ENCODE results near the gene C10orf71. TPM values are rescaled to one million over a fixed set of nuclear protein-coding genes. Genes with fewer than 3 reads are reported as not detected.

Gene C10orf71
- total and polyA plus RNA-seq, 2 of the 8 experiments (the other 6 are each of a cell fraction or from before 2014, with no cell fraction given): not detected

DNA sequence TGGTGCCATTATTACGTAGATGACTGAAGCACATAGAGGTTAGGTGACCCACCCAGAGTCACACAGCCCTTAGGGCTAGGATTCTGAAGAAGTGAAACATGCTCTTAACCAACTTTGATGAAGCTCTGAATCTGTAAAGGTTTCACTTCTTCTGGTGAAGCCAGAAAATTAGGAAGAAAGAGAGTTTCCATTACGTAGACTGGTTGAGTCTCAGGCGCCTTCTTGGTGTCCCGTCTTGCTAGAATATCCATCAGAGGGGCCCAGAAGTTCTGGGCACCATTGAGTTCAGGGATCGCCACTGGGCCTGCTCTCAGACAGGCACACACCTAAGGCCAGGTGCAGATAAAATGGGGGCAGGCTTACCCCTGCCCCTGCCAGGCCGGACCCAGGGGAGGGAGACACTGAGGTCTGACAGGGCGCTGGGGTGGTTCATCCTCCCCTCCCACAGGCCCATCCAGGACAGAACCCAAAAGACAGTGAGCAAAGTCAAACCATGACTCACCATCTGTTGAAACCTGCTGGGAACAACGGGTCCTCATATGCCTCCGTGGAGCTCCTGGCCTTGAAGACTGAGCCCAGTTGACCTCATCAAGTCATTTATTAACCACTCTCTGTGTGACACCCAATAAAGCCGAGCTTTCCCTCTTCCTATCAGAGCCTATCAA lies 63.8 kb downstream of the C10orf71 start (continued):
- TF ChIP-seq, protein P1, sequence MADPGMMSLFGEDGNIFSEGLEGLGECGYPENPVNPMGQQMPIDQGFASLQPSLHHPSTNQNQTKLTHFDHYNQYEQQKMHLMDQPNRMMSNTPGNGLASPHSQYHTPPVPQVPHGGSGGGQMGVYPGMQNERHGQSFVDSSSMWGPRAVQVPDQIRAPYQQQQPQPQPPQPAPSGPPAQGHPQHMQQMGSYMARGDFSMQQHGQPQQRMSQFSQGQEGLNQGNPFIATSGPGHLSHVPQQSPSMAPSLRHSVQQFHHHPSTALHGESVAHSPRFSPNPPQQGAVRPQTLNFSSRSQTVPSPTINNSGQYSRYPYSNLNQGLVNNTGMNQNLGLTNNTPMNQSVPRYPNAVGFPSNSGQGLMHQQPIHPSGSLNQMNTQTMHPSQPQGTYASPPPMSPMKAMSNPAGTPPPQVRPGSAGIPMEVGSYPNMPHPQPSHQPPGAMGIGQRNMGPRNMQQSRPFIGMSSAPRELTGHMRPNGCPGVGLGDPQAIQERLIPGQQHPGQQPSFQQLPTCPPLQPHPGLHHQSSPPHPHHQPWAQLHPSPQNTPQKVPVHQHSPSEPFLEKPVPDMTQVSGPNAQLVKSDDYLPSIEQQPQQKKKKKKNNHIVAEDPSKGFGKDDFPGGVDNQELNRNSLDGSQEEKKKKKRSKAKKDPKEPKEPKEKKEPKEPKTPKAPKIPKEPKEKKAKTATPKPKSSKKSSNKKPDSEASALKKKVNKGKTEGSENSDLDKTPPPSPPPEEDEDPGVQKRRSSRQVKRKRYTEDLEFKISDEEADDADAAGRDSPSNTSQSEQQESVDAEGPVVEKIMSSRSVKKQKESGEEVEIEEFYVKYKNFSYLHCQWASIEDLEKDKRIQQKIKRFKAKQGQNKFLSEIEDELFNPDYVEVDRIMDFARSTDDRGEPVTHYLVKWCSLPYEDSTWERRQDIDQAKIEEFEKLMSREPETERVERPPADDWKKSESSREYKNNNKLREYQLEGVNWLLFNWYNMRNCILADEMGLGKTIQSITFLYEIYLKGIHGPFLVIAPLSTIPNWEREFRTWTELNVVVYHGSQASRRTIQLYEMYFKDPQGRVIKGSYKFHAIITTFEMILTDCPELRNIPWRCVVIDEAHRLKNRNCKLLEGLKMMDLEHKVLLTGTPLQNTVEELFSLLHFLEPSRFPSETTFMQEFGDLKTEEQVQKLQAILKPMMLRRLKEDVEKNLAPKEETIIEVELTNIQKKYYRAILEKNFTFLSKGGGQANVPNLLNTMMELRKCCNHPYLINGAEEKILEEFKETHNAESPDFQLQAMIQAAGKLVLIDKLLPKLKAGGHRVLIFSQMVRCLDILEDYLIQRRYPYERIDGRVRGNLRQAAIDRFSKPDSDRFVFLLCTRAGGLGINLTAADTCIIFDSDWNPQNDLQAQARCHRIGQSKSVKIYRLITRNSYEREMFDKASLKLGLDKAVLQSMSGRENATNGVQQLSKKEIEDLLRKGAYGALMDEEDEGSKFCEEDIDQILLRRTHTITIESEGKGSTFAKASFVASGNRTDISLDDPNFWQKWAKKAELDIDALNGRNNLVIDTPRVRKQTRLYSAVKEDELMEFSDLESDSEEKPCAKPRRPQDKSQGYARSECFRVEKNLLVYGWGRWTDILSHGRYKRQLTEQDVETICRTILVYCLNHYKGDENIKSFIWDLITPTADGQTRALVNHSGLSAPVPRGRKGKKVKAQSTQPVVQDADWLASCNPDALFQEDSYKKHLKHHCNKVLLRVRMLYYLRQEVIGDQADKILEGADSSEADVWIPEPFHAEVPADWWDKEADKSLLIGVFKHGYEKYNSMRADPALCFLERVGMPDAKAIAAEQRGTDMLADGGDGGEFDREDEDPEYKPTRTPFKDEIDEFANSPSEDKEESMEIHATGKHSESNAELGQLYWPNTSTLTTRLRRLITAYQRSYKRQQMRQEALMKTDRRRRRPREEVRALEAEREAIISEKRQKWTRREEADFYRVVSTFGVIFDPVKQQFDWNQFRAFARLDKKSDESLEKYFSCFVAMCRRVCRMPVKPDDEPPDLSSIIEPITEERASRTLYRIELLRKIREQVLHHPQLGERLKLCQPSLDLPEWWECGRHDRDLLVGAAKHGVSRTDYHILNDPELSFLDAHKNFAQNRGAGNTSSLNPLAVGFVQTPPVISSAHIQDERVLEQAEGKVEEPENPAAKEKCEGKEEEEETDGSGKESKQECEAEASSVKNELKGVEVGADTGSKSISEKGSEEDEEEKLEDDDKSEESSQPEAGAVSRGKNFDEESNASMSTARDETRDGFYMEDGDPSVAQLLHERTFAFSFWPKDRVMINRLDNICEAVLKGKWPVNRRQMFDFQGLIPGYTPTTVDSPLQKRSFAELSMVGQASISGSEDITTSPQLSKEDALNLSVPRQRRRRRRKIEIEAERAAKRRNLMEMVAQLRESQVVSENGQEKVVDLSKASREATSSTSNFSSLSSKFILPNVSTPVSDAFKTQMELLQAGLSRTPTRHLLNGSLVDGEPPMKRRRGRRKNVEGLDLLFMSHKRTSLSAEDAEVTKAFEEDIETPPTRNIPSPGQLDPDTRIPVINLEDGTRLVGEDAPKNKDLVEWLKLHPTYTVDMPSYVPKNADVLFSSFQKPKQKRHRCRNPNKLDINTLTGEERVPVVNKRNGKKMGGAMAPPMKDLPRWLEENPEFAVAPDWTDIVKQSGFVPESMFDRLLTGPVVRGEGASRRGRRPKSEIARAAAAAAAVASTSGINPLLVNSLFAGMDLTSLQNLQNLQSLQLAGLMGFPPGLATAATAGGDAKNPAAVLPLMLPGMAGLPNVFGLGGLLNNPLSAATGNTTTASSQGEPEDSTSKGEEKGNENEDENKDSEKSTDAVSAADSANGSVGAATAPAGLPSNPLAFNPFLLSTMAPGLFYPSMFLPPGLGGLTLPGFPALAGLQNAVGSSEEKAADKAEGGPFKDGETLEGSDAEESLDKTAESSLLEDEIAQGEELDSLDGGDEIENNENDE (IDR thresholded peaks at IDR 0.05; ENCODE audit: insufficient replicate concordance, low read length): no peak
- TF ChIP-seq RAD21 (IDR thresholded peaks at IDR 0.05 in 1 of 2, conservative IDR thresholded peaks at IDR 0.05 in 1 of 2; ENCODE audit: low read depth in 2 of 2, low read length in 2 of 2) (no peak), SRF (IDR thresholded peaks at IDR 0.05; ENCODE audit: low read depth, low read length) (no peak), JUN (IDR thresholded peaks at IDR 0.05; ENCODE audit: low read depth, low read length) (no peak), CTBP2 (IDR thresholded peaks at IDR 0.05; ENCODE audit: borderline replicate concordance, insufficient read depth, insufficient read length, low read length) (no peak), TCF12 (IDR thresholded peaks at IDR 0.05; ENCODE audit: low read depth, low read length) (no peak), SAP30 (IDR thresholded peaks at IDR 0.05; ENCODE audit: insufficient read depth, insufficient replicate concordance, low read length) (no peak), CEBPB (IDR thresholded peaks at IDR 0.05; ENCODE audit: low read depth, low read length) (no peak), RXRA (IDR thresholded peaks at IDR 0.05; ENCODE audit: insufficient read depth, low read depth, low read length) (no peak), SP4 (IDR thresholded peaks at IDR 0.05; ENCODE audit: low read length) (no peak), JUND (IDR thresholded peaks at IDR 0.05; ENCODE audit: low read length) (no peak)
